H1 (cell line): ENCODE results near the gene INAFM2.

Experiments
- BCL11A ChIP-seq, 2 experiments: IDR thresholded peaks; one replicate each; pipeline ENCODE4 v1.6.1; 2011; ENCODE audit warnings: low read depth in 2 of 2, low read length in 2 of 2, mild to moderate bottlenecking in 2 of 2
- CBX8 ChIP-seq: fragments of 300-800, 300-1000 bp; sonication (generic); IDR thresholded peaks from 2 replicates; pipeline ENCODE4 v1.7.1; 2016; ENCODE audit warnings: low read depth, low read length, borderline replicate concordance
- RFX5 ChIP-seq: IDR thresholded peaks from 2 replicates; pipeline ENCODE4 v1.6.1; 2011; ENCODE audit warnings: low read depth, low read length, improper control_type of control experiment, borderline replicate concordance
- SIN3A ChIP-seq, 2 experiments: IDR thresholded peaks in 1 of 2; conservative IDR thresholded peaks in 1 of 2; 2 replicates each; pipeline ENCODE4 v1.6.1; 2011 to 2012; ENCODE audit warnings: low read length in 2 of 2, improper control_type of control experiment in 1 of 2, low read depth in 1 of 2, mild to moderate bottlenecking in 1 of 2
- TAF7 ChIP-seq: optimal IDR thresholded peaks from 2 replicates; pipeline ENCODE3; 2011; ENCODE audit warnings: low read depth, mild to moderate bottlenecking, inconsistent platforms, low read length, moderate library complexity, borderline replicate concordance

GRCh38 chr15:40286061-40286532 lies 37.4 kb upstream of the INAFM2 start:
- no peak for TF ChIP-seq BCL11A (IDR thresholded peaks at IDR 0.05; ENCODE audit: low read depth in 2 of 2, low read length in 2 of 2)
- no peak for TF ChIP-seq TAF7
- TF ChIP-seq RFX5: no peak
- TF ChIP-seq CBX8: no peak
- no peak for TF ChIP-seq SIN3A (conservative IDR thresholded peaks at IDR 0.05 in 1 of 2, IDR thresholded peaks at IDR 0.05 in 1 of 2; ENCODE audit: low read depth in 1 of 2, low read length in 2 of 2)
